Smooth muscle cell (in vitro differentiated cells): Measurements from ENCODE around the gene CHID1. TPM values are rescaled to one million over a fixed set of nuclear protein-coding genes. Genes with fewer than 3 reads are reported as not detected.

Source experiments
- DNase-seq: peaks from one replicate; lab custom pipeline; 2025; ENCODE audit not compliant: unreplicated experiment; lab: John Stamatoyannopoulos, UW
- H2AFZ ChIP-seq: fragments of 200-600 bp; sonication (generic); 2 replicates; pipeline ENCODE4 v1.6.0; 2016; ENCODE audit warnings: antibody characterized with exemption, low read depth, mild to moderate bottlenecking
- H3F3A ChIP-seq: fragments of 200-600 bp; sonication (generic); 2 replicates; pipeline ENCODE4 v1.6.0; 2017; ENCODE audit warnings: antibody characterized with exemption, low read depth
- H3K27ac ChIP-seq: fragments of 200-600 bp; sonication (generic); 2 replicates; pipeline ENCODE4 v1.5.1; 2016; ENCODE audit warnings: low read depth, mild to moderate bottlenecking
- H3K27me3 ChIP-seq: fragments of 200-600 bp; sonication (generic); 2 replicates; pipeline ENCODE4 v1.6.1; 2016; ENCODE audit warnings: low read depth, mild to moderate bottlenecking
- H3K36me3 ChIP-seq: fragments of 200-600 bp; sonication (generic); 2 replicates; pipeline ENCODE4 v1.5.1; 2016; ENCODE audit warnings: low read depth
- H3K4me1 ChIP-seq: fragments of 200-600 bp; sonication (generic); 2 replicates; pipeline ENCODE4 v1.5.1; 2016; ENCODE audit warnings: low read depth
- H3K4me2 ChIP-seq: fragments of 200-600 bp; sonication (generic); 2 replicates; pipeline ENCODE4 v1.6.0; 2016; ENCODE audit warnings: mild to moderate bottlenecking
- H3K4me3 ChIP-seq: fragments of 200-600 bp; sonication (generic); 2 replicates; pipeline ENCODE4 v1.5.1; 2016; ENCODE audit warnings: mild to moderate bottlenecking
- H3K79me2 ChIP-seq: fragments of 200-600 bp; sonication (generic); 2 replicates; pipeline ENCODE4 v1.6.0; 2016; ENCODE audit warnings: low read depth, mild to moderate bottlenecking
- H3K9ac ChIP-seq: fragments of 200-600 bp; sonication (generic); 2 replicates; pipeline ENCODE4 v1.6.0; 2016; ENCODE audit warnings: low read depth
- H3K9me3 ChIP-seq: fragments of 200-600 bp; sonication (generic); replicated peaks from 2 replicates; pipeline ENCODE4 v1.5.1; 2016; ENCODE audit warnings: low read depth
- H4K20me1 ChIP-seq: fragments of 200-600 bp; sonication (generic); 2 replicates; pipeline ENCODE4 v1.6.0; 2016; ENCODE audit warnings: low read depth
- CTCF ChIP-seq: fragments of 200-600 bp; sonication (generic); IDR thresholded peaks from 2 replicates; pipeline ENCODE4 v1.5.1; 2017; ENCODE audit warnings: borderline replicate concordance, mild to moderate bottlenecking, antibody characterized with exemption; ENCODE audit not compliant: insufficient read depth, poor library complexity, severe bottlenecking
- WGBS: methylation state at CpG from one replicate; pipeline ENCODE4 v1.1.7; 2016; ENCODE audit warnings: low lambda C conversion rate; 5-methylcytosine and 5-hydroxymethylcytosine counted together
- polyA plus RNA-seq: library from polyadenylated mRNA; unstranded; fragments of >200 nt; fragmentation: Nextera tagmentation; extraction: Ambion mirVana; gene quantifications from 2 replicates; pipeline ENCODE4 v1.2.1, GENCODE V29; 2016
- total RNA-seq: library from RNA; depleted of rRNA; stranded (reverse); fragments of >200 nt; gene quantifications from 2 replicates; pipeline ENCODE4 v1.2.3, GENCODE V29; 2014

CHID1 gene
- total and polyA plus RNA-seq, 2 experiments from 2014 or later: 54.3 to 181 TPM

GRCh38 chr11:839280-839623 is 71.4 kb downstream of the CHID1 start:
- TF ChIP-seq CTCF: no peak
- peaks cover 19% of the 10 kb centered on the region for H3K4me1 ChIP-seq
- peaks cover 23% of the 10 kb centered on the region for H3F3A ChIP-seq
- H3K27me3 ChIP-seq: no peaks in the 10 kb centered on the region
- no peak overlapping the region for H3K9ac ChIP-seq
- 94% methylated on average over 5 of the region's 5 CpGs for WGBS
- peaks cover 77% of the 10 kb centered on the region for H4K20me1 ChIP-seq
- peaks cover 37% of the 10 kb centered on the region for H3K79me2 ChIP-seq
- no peaks in the 10 kb centered on the region for H3K36me3 ChIP-seq
- no peak overlapping the region for H3K4me3 ChIP-seq
- H3K27ac ChIP-seq: no peak overlapping the region
- H3K4me2 ChIP-seq: no peak overlapping the region
- no peaks in the 10 kb centered on the region for H3K9me3 ChIP-seq
- no peak for DNase-seq
- no peak overlapping the region for H2AFZ ChIP-seq

- Histone ChIP-seq H3K27me3 (no peaks in the 10 kb centered on the region), H3K4me1 (peaks cover 14% of the 10 kb centered on the region), H3K9me3 (no peaks in the 10 kb centered on the region), H3K79me2 (peaks cover 43% of the 10 kb centered on the region), H3K27ac (no peak overlapping the region), H4K20me1 (peaks cover 83% of the 10 kb centered on the region), H3K4me3 (no peak overlapping the region), H3K4me2 (no peak overlapping the region), H3F3A (peaks cover 23% of the 10 kb centered on the region), H2AFZ (no peak overlapping the region), H3K36me3 (no peaks in the 10 kb centered on the region), H3K9ac (no peak overlapping the region)
- TF ChIP-seq CTCF: no peak
- no peak for DNase-seq
- 68% methylated on average over 14 of the region's 17 CpGs for WGBS
Measured at GRCh38 chr11:838441-839279, 72.0 kb downstream of the CHID1 start.

GRCh38 chr11:837990-838307 is 72.7 kb downstream of the CHID1 start:
- H4K20me1 ChIP-seq: peaks cover 84% of the 10 kb centered on the region
- DNase-seq: no peak
- no peak overlapping the region for H3K4me2 ChIP-seq
- no peaks in the 10 kb centered on the region for H3K9me3 ChIP-seq
- no peaks in the 10 kb centered on the region for H3K27me3 ChIP-seq
- no peak overlapping the region for H3K9ac ChIP-seq
- TF ChIP-seq CTCF: no peak
- peaks cover 23% of the 10 kb centered on the region for H3F3A ChIP-seq
- no peak overlapping the region for H2AFZ ChIP-seq
- H3K36me3 ChIP-seq: no peaks in the 10 kb centered on the region
- H3K4me3 ChIP-seq: no peak overlapping the region
- H3K79me2 ChIP-seq: peaks cover 49% of the 10 kb centered on the region
- H3K27ac ChIP-seq: no peak overlapping the region
- 84% methylated on average over 8 of the region's 8 CpGs for WGBS
- peaks cover 12% of the 10 kb centered on the region for H3K4me1 ChIP-seq
